Measurements from ENCODE around the gene ZNF644.

DNA sequence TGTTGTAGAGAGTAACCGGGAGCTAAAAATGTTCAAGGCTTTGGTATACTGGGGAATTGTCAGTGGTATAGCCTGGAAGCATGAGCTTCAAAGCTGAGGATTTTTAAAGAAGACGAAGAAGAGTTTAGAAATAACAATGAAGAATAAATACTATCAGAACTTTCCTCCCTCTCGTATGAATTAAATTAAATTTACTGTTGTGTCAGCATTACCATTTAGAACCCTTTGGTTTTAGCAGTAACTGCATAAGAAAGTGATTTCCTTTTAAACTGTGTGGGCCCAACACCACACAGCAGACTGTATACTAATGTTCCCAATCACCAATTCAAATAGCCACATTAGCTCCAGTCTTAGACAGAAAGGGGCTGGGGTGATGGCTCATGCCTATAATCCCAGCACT lies 122.6 kb downstream of the ZNF644 start:
- no peak for TF ChIP-seq POLR2A (IDR thresholded peaks at IDR 0.05; ENCODE audit: low read length)
- no peak for TF ChIP-seq GATA1 (IDR thresholded peaks at IDR 0.05; ENCODE audit: low read depth, low read length)

All from erythroblast (primary cell).